Glutamatergic neuron (in vitro differentiated cells): Measurements from ENCODE around the gene ABCC5. TPM values are rescaled to one million over a fixed set of nuclear protein-coding genes. Genes with fewer than 3 reads are reported as not detected.

Experiments used
- DNase-seq: peaks from one replicate; pipeline ENCODE4 v3.0.0; 2022
- H3K27ac Mint-ChIP-seq: one replicate; pipeline ENCODE4 v1.8.0; 2020; ENCODE audit warnings: mild to moderate bottlenecking, mixed read lengths, inconsistent platforms; ENCODE audit not compliant: unreplicated experiment
- H3K27me3 Mint-ChIP-seq: one replicate; pipeline ENCODE4 v1.8.0; 2020; ENCODE audit warnings: mild to moderate bottlenecking, moderate library complexity, mixed read lengths, inconsistent platforms; ENCODE audit not compliant: unreplicated experiment
- H3K36me3 Mint-ChIP-seq: one replicate; pipeline ENCODE4 v1.8.0; 2020; ENCODE audit warnings: mild to moderate bottlenecking, mixed read lengths, inconsistent platforms; ENCODE audit not compliant: unreplicated experiment
- H3K4me1 Mint-ChIP-seq: one replicate; pipeline ENCODE4 v1.8.0; 2020; ENCODE audit warnings: mild to moderate bottlenecking, low read depth, mixed read lengths, inconsistent platforms; ENCODE audit not compliant: unreplicated experiment
- H3K4me3 Mint-ChIP-seq: one replicate; pipeline ENCODE4 v1.8.0; 2020; ENCODE audit warnings: mild to moderate bottlenecking, mixed read lengths, inconsistent platforms; ENCODE audit not compliant: unreplicated experiment
- H3K9me3 Mint-ChIP-seq: one replicate; pipeline ENCODE4 v1.8.0; 2020; ENCODE audit warnings: mild to moderate bottlenecking, moderate library complexity, mixed read lengths, inconsistent platforms; ENCODE audit not compliant: unreplicated experiment
- total RNA-seq: library from RNA; stranded (reverse); fragmentation: NEBNext Ultra II Directional; extraction: Animal tissue kit (Norgen Biotek cat#: 25700); gene quantifications from one replicate; pipeline ENCODE4 v1.2.1, GENCODE V29; 2021; ENCODE audit not compliant: unreplicated experiment
- TF ChIP-seq, protein P1 (sequence below): fragments of 200-600 bp; sonication (generic); IDR thresholded peaks from one replicate; pipeline ENCODE4 v1.5.0; 2021; ENCODE audit not compliant: partially characterized antibody, unreplicated experiment

The ABCC5 gene
- total RNA-seq, 1 donor from 2014 or later, result 134 TPM

DNA sequence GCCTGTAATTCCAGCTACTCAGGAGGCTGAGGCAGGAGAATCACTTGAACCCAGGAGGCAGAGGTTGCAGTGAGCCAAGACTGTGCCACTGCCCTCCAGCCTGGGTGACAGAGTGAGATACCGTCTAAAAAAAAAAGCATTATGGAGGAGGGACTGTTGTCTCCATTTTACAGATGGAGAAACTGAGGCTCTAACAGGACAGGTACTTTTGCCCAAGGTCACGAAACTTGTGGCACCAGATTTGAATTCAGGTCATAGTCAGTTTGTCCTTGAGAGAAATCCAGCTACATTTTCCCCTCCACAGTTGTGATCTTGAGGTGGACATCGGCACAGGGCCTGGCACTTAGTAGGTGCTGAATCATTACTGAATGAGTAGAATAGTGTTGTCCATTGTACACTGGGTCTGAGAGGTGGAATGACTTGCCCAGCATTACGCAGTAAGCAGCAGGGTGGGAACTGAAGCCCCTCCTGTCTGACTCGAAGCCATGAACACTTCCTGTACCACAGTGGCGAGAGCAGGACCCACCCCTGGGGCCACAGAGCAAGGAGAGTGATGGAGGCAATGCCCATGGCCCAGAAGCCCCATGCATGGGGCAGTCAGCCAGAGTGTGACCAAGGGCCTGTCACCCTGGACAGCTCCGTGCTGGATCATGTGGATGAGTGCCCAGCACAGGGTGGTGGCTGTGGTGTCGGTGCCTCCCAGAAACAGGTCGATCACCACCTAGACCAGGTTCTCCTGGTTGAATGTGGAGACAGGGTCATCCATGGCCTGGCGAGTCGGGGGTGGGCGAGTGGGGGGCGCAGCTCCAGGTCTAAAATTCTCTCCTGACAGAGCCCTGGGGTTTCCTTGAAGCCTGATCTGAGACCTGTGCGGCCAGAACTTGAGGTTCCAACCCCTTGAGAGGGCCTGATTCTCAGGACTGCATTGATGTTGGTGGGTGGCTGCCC, 112.6 kb downstream of the ABCC5 start:
- no peak overlapping the region for H3K27ac Mint-ChIP-seq
- H3K4me3 Mint-ChIP-seq, result no peak overlapping the region
- no peaks in the 10 kb centered on the region for H3K36me3 Mint-ChIP-seq
- TF ChIP-seq, protein P1, sequence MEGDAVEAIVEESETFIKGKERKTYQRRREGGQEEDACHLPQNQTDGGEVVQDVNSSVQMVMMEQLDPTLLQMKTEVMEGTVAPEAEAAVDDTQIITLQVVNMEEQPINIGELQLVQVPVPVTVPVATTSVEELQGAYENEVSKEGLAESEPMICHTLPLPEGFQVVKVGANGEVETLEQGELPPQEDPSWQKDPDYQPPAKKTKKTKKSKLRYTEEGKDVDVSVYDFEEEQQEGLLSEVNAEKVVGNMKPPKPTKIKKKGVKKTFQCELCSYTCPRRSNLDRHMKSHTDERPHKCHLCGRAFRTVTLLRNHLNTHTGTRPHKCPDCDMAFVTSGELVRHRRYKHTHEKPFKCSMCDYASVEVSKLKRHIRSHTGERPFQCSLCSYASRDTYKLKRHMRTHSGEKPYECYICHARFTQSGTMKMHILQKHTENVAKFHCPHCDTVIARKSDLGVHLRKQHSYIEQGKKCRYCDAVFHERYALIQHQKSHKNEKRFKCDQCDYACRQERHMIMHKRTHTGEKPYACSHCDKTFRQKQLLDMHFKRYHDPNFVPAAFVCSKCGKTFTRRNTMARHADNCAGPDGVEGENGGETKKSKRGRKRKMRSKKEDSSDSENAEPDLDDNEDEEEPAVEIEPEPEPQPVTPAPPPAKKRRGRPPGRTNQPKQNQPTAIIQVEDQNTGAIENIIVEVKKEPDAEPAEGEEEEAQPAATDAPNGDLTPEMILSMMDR, result no peak
- peaks cover under 1% of the 10 kb centered on the region for H3K27me3 Mint-ChIP-seq
- no peaks in the 10 kb centered on the region for H3K4me1 Mint-ChIP-seq
- no peak for DNase-seq
- H3K9me3 Mint-ChIP-seq, result peaks cover 2% of the 10 kb centered on the region

DNA sequence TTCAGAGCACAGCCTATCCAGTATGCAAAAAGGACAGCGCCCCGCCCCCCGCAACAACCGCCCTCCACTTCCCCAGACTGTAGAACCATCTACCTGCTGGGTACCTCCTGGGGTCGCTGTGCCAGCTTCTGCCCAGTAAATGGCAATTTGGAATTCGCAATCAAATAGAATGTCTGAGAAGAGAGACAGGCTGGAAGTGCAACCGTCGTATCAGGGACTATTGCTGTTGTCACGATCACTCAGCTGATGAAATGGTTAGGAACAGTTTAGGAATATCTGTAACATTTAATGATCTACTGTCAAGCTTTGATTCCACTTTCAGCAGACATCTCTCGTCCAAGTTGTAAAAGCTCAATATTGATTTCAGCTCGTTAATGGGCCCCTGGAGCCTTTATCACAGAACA, 119.7 kb downstream of the ABCC5 start:
- peak overlapping the region; percentile 53 for H3K27ac Mint-ChIP-seq

DNA sequence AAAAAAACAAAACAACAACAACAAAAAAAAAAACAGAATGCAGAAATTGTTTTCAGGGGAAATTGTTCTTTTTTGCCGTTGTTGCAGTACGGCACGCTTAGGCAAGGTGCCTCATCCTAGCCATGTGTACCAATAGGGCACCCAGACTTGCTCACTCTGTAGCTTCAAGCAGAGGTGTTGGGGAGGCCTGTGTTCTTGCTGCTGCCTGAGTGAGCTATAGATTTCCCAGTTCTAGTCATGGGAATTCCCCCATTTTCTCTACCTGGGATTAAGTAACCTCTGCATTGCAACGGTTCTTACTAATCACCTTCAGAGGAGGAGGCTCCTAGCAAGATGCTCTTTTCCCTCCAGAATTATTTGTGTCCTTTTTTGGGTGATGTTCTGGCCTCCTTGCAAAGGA, 120.1 kb downstream of the ABCC5 start:
- H3K27ac Mint-ChIP-seq, result peak overlapping the region; percentile 100
- no peak overlapping the region for H3K4me3 Mint-ChIP-seq
- TF ChIP-seq, protein P1, result no peak
- peaks cover 3% of the 10 kb centered on the region for H3K27me3 Mint-ChIP-seq
- peaks cover 12% of the 10 kb centered on the region for H3K9me3 Mint-ChIP-seq
- no peak for DNase-seq
- no peaks in the 10 kb centered on the region for H3K36me3 Mint-ChIP-seq
- peaks cover 26% of the 10 kb centered on the region for H3K4me1 Mint-ChIP-seq

More for the DNA sequence above, 119.7 kb downstream of the ABCC5 start:
- no peak overlapping the region for H3K4me3 Mint-ChIP-seq
- H3K36me3 Mint-ChIP-seq, result no peaks in the 10 kb centered on the region
- H3K4me1 Mint-ChIP-seq, result peaks cover 26% of the 10 kb centered on the region
- H3K9me3 Mint-ChIP-seq, result peaks cover 12% of the 10 kb centered on the region
- TF ChIP-seq, protein P1, result no peak
- no peak for DNase-seq
- peaks cover 3% of the 10 kb centered on the region for H3K27me3 Mint-ChIP-seq

DNA sequence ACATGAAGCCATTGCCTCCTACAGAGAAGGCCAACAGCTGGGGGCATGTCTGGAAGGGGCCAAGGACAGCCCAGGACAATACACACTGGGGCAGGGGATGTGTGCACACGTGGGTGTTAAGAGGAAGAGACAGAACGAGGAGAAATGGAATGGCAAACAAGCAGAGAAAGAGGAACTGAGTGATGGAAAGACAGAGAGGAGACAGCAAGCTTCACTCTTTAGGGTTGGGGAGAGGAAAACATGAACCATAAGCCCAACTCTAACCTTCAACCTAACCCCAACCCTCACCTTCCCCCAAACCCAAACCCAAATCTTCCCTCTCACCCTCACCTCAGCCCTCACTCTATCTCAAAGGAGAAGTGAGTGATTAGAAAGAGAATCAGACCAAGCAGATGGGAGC, 121.1 kb downstream of the ABCC5 start:
- peak overlapping the region; percentile 100 for H3K27ac Mint-ChIP-seq
- H3K4me1 Mint-ChIP-seq, result peaks cover 26% of the 10 kb centered on the region
- DNase-seq, result no peak
- peak overlapping the region; percentile 84 for H3K4me3 Mint-ChIP-seq
- TF ChIP-seq, protein P1, result no peak
- H3K36me3 Mint-ChIP-seq, result no peaks in the 10 kb centered on the region
- peaks cover 3% of the 10 kb centered on the region for H3K27me3 Mint-ChIP-seq
- peaks cover 12% of the 10 kb centered on the region for H3K9me3 Mint-ChIP-seq

GRCh38 chr3:183896184-183896583, 121.5 kb downstream of the ABCC5 start:
- H3K27me3 Mint-ChIP-seq, result peaks cover 3% of the 10 kb centered on the region
- no peaks in the 10 kb centered on the region for H3K36me3 Mint-ChIP-seq
- H3K27ac Mint-ChIP-seq, result peak overlapping the region; percentile 100
- DNase-seq, result no peak
- H3K4me3 Mint-ChIP-seq, result peak overlapping the region; percentile 84
- H3K4me1 Mint-ChIP-seq, result peaks cover 26% of the 10 kb centered on the region
- peaks cover 12% of the 10 kb centered on the region for H3K9me3 Mint-ChIP-seq
- TF ChIP-seq, protein P1, result no peak
